Fibroblast of lung (primary cell): Measurements from ENCODE around the gene NUDT13.

Experiments
- CTCF ChIP-seq, 2 donors: IDR thresholded peaks in 1 of 2; conservative IDR thresholded peaks in 1 of 2; 1 replicate in 1 of 2; 2 replicates in 1 of 2; pipeline ENCODE4 v1.5.1; 2011 to 2012; ENCODE audit warnings: low read length in 2 of 2, control low read depth in 1 of 2, inconsistent platforms in 1 of 2, low read depth in 1 of 2, mild to moderate bottlenecking in 1 of 2
- EZH2 ChIP-seq: IDR thresholded peaks from 2 replicates; pipeline ENCODE4 v1.5.1; 2012; ENCODE audit warnings: low read length, control low read depth, mild to moderate bottlenecking; ENCODE audit errors: missing control alignments

GRCh38 chr10:73131301-73131700, 21.0 kb downstream of the NUDT13 start:
- TF ChIP-seq CTCF (conservative IDR thresholded peaks at IDR 0.05 in 1 of 2, IDR thresholded peaks at IDR 0.05 in 1 of 2; ENCODE audit: low read depth in 1 of 2, low read length in 2 of 2) (no peak), EZH2 (no peak)
